Mesenteric fat pad (tissue), 1 donor: ENCODE measurements around the gene DHRS2. TPM values are rescaled to one million over a fixed set of nuclear protein-coding genes. Genes with fewer than 3 reads are reported as not detected.

Source experiments
- DNase-seq: peaks from one replicate; pipeline ENCODE4 v3.0.0-alpha.2; 2020; ENCODE audit warnings: low spot score
- total RNA-seq: library from RNA; stranded (reverse); fragmentation: NEBNext Ultra II Directional; extraction: Animal tissue kit (Norgen Biotek cat#: 25700); gene quantifications from one replicate; pipeline ENCODE4 v1.2.1, GENCODE V29; 2021
- donor health status: DM: yes; HTN: yes; CAD: no.

Gene DHRS2
- total RNA-seq, 1 donor from 2014 or later = not detected

GRCh38 chr14:23612354-23612732 is 23.8 kb upstream of the DHRS2 start:
- DNase-seq = no peak

GRCh38 chr14:23612802-23613201 is 23.4 kb upstream of the DHRS2 start:
- no peak for DNase-seq

GRCh38 chr14:23613242-23614070 is 22.7 kb upstream of the DHRS2 start:
- DNase-seq = no peak

GRCh38 chr14:23614395-23614828 is 21.8 kb upstream of the DHRS2 start:
- DNase-seq = no peak

- no peak for DNase-seq
Observed at GRCh38 chr14:23615856-23616255, 20.3 kb upstream of the DHRS2 start.

GRCh38 chr14:23617539-23617938 is 18.6 kb upstream of the DHRS2 start:
- DNase-seq = no peak

- no peak for DNase-seq
Observed at GRCh38 chr14:23618415-23618988, 17.7 kb upstream of the DHRS2 start.

GRCh38 chr14:23620177-23620702 is 15.9 kb upstream of the DHRS2 start:
- DNase-seq = no peak

GRCh38 chr14:23621204-23621931 is 14.8 kb upstream of the DHRS2 start:
- DNase-seq = no peak

GRCh38 chr14:23621932-23622730 is 14.0 kb upstream of the DHRS2 start:
- no peak for DNase-seq

- no peak for DNase-seq
Observed at GRCh38 chr14:23622990-23623389, 13.2 kb upstream of the DHRS2 start.

- DNase-seq = no peak
Observed at GRCh38 chr14:23623962-23624361, 12.2 kb upstream of the DHRS2 start.

- DNase-seq = no peak
Observed at GRCh38 chr14:23624830-23625404, 11.2 kb upstream of the DHRS2 start.

GRCh38 chr14:23626946-23627345 is 9.2 kb upstream of the DHRS2 start:
- DNase-seq = no peak

- DNase-seq = no peak
Observed at GRCh38 chr14:23627961-23628360, 8.2 kb upstream of the DHRS2 start.

- no peak for DNase-seq
Observed at GRCh38 chr14:23629204-23629603, 7.0 kb upstream of the DHRS2 start.

GRCh38 chr14:23629832-23630396 is 6.2 kb upstream of the DHRS2 start:
- no peak for DNase-seq

- DNase-seq = no peak
Observed at GRCh38 chr14:23630687-23631086, 5.5 kb upstream of the DHRS2 start.

GRCh38 chr14:23631234-23631633 is 4.9 kb upstream of the DHRS2 start:
- no peak for DNase-seq

GRCh38 chr14:23631702-23632460 is 4.3 kb upstream of the DHRS2 start:
- DNase-seq = no peak
